Stimulated activated CD8-positive, alpha-beta memory T cell treated with anti-CD3 and anti-CD28 coated beads, Interleukin-12 subunit alpha, Interleukin-12 subunit beta, amount 100 ng/mL, for 24 hours (primary cell): ENCODE results near the gene BAIAP2L2.

ENCODE experiments used
- DNase-seq: peaks from one replicate; pipeline ENCODE4 v3.0.0-alpha.2; 2020; ENCODE audit errors: extremely low read depth

The BAIAP2L2 gene

DNA sequence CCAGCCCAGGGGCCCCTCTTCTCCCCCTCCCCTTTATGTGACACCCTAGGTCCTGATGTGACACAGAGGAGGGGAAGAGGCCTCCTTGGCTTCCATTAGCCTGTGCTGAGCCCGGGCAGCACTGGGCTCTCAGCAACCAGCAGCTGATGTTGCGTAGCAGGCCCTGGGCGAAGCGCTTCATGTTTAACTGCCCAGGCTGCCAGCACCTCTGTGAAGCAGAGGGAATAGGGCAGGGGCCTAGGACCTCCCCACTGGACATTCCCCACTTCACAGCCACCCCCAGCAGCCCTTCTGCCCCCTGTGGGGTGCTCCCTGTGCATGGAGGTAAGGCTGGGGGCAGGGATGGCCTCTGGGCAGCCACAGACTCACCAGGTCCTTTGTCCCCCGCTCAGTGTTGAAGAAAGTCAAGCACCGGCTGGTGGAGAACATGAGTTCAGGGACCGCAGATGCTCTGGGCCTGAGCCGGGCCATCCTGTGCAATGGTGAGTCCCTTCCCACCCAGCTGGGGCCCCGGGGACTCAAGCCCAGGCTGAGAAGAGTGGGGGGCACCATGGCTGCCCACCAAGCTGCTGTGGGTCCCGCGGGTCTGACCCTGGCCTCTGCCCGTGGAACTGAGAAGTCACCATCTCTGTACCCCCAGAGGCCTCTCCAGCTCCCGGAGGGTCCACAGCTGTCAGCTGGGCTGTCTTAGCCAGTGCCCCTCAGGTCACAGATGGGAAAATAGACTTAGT is 41.7 kb downstream of the BAIAP2L2 start:
- no peak for DNase-seq

DNA sequence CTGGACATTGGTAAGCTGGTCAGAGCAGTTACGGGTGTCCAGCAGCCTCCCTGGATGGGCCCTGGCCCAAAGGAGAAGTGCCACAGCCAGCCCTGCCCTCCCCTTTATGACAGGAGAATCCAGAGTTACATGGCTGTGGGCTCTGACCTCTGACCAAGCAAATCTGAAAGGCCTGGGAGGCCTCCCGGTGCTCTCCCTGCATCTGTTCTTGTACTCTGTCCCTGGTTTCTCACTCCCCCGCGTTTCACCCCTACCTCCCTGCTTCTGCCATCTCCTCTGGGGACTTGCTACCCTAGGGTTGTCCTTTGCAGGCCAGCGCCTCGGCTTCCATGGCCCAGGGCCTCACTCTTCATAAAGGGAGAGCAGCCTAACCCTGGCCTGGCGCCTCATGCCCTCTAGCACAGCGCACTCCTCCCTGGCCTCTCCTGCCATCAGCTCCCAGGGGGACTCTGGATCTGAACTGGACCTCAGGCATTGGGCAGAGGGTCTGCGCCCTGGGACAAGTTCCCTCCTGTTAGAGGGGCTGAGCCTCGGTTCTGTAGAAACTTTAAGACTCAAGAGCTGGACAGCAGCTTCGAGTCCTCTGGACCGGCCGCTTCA is 42.6 kb downstream of the BAIAP2L2 start:
- no peak for DNase-seq

DNA sequence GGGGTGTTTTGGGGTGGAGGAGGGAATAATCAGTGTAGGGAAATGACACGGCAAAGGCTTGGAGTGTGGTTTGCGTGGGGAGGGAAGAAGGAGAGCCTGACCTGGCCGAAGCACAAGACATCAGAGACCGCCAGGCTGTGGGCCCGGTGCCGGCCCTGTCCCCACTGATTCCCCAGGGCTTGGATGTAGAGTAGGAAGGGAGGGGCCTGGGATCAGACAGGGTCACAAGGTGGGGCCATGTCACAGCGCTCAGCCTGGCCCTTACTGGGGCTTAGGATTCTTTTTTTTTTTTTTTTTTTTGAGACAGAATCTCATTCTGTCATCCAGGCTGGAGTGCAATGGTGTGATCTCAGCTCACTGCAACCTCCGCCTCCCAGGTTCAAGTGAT is 43.5 kb downstream of the BAIAP2L2 start:
- DNase-seq, result no peak

DNA sequence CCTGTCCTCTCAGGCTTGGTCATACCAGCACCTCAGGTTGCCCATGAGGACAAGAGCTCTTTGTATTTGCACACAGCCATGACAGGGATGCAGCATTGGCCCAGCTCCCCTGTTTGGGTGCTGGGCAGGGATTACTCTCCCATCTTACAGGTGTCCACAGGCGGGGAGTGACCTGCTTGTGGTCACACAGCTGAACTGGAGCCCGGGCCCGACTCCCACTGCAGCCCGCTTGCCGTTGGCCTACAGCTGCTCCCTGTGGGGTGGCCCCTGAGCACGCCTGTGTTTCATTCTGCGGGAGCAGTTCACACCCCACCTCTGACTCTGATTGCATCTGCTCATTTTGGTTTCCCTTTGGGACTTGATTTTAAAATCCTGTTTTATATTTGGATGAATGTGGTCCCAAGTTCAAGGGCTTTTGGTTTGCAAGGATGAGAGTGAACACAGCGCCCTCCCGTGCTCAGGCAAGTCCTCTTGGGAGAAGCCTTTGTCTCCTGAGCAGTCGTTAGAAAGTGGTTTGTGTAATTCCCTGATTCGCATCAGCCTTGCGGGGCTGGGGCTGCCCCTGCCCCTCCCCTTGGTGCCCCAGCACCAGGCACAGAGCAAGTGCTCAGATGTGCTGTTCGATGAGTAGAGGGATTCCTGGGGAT is 44.0 kb downstream of the BAIAP2L2 start:
- DNase-seq, result no peak

DNA sequence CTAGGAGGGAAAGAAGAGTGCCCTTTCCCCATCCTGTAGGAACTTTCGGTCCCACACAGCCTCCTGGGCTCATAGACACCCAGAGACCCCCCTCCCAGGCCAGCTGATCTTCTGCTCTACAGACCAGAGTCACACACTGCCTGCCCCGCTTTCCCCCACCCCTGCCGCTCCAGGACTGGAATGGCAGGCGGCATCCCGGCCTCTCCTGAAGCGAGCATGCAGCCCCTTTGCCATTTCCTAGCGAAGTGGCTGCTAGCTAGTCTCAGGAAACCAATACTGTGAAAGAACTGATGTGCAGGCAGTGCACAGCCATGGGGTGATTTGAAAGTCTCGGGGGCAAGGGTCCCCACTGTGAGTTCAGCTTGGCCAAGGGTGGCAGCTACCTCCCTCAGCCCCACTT is 44.9 kb downstream of the BAIAP2L2 start:
- no peak for DNase-seq

DNA sequence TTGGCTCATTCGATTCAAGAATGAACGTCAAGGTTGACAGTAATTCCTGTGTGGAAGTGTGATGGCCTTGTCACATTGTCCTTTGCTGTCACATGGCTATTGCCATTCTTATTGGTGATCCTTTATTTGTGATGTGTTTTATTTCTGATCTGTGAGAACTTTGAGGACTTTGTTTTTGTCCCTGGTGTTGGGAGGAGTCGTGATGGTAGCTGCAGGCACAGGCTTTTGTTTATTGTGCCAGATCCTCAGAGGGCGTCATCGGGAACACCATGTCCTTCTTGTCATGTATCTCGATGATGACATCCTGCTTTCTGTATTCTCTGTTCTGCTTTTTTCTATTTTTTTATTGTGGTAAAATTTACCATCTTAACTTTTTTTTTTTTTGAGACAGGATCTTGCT is 47.7 kb downstream of the BAIAP2L2 start:
- DNase-seq, result no peak

DNA sequence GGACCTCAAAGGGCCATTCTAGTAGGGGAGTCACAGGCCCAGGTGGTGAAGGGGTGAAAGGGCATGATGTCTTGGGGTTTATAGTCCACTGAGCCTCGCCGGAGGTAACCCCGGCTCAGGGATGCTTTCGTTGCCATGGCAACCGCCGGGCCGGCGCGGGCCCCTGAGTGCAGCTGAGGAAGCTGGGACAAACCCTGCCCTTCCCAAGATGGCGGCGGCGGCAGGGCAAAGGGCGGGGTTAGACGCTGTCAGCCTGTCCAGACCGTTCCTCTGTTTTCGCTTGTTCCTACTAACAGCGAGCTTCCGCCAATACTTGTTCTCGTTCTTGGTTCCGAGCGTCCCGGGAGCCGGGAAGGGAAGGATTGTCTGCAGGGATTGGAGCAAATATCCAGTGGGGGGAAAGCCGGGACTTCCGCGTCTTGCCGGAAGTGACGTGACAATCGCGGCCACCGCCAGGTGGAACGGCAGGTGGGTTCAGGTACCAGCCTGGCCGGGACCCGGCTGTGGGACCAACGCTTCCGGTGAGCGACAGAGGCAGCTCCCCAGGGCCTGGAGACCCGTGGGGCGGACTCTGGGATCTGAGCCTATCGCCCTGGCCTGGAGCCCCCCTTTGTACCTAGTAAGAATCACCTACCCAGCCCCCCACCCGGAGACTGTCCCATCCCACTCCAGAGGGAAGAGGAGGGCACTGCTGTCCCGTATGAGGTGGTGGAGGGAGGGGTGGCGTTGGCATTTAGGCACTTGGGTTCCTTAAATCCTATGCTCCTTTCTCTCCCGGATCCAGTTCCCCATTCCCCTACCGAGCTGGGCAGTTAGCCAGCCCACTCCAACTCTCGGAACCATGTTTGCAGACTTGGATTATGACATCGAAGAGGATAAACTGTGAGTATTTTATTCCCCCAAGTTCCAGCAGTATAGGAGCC is 53.3 kb downstream of the BAIAP2L2 start, which contains the start of gene PICK1:
Gene PICK1 (plus strand): TSS at position 436 of the 923 bp plus-strand sequence. CDS start 406 bp downstream, at position 842.
- DNase-seq, result peak; percentile 64

DNA sequence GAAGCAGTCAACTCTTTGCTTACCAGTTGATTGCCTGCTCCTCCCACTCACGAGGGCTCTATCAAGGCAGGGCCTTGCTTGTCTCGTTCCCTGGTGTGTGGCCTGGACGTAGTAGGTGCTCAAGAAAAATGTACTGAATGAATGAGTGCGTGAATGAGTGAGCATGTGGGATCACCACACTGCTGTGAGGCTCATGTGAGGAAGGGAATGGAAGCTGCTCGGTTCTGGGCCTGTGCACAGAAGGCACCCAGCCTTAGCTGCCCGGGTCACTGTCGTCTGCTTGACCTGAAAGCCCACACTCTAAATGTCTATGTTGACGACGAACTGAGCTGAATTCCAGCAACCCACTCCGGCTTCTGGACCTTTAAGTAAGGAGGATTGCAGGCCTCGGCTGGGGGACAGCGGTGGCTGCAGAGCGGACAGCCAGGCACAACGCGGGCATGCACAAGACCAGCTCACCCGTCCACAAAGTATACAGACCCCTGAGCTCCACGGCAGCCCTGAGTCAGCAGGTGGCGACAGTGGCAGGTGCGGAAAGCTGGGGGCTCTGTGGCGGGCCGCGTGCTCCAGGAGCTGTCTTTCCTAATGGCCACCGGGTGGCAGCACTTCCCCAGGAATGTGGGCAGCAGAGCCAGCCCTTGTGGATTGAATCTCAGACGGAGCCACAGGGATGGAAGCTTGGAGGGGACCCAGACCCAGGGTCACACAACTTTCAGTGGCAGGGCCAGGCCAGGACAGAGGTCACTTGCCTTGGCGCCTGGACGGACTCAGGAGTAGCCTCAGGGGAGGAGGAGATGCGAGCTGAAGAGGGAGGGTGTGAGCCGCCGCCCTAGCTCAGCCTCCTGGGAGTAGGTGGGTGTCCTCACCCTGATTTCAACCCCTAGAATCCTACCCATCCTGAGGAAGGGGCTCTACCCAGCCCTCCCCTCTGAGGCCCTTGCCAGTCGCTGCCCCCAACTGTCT is 58.3 kb downstream of the BAIAP2L2 start:
- peak; percentile 34 for DNase-seq

DNA sequence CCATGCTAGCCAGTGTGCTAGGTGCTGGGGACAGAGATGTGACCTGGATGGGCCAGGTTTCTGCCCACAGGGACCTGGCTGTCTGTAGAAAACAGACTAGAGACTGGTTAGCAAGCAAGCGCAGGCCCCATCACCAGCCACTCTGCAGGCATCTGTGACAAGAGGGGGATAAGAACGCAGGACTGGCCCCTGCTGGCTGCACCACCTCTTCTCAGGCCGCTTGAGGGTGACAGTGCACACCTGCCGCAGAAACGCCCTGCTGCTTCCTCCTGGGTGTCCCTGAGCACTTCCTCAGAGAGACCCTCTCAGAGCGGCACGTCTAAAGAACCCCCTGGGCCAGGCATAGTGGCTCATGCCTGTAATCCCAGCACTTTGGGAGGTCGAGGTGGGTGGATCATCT is 59.2 kb downstream of the BAIAP2L2 start:
- DNase-seq, result no peak

DNA sequence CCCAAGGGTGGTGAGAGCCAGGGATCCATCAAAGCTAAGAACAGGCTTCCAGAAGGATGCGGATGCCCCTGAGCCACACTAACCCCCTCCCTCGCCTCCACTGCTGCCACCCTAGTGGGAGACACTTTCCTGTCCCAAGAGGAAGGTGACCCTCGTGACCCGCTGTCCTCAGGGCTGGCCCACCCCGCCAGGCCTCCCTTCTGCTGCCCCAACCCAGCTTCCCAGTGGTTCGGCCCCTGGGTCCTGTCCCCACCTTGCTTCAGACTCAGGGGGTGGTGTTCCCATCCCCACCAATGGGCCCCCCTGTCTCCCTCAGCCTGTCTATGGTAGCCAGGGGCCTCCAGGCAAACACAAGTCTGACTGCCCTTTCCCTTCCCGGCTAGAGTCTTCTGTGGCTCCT is 59.8 kb downstream of the BAIAP2L2 start:
- DNase-seq, result no peak

DNA sequence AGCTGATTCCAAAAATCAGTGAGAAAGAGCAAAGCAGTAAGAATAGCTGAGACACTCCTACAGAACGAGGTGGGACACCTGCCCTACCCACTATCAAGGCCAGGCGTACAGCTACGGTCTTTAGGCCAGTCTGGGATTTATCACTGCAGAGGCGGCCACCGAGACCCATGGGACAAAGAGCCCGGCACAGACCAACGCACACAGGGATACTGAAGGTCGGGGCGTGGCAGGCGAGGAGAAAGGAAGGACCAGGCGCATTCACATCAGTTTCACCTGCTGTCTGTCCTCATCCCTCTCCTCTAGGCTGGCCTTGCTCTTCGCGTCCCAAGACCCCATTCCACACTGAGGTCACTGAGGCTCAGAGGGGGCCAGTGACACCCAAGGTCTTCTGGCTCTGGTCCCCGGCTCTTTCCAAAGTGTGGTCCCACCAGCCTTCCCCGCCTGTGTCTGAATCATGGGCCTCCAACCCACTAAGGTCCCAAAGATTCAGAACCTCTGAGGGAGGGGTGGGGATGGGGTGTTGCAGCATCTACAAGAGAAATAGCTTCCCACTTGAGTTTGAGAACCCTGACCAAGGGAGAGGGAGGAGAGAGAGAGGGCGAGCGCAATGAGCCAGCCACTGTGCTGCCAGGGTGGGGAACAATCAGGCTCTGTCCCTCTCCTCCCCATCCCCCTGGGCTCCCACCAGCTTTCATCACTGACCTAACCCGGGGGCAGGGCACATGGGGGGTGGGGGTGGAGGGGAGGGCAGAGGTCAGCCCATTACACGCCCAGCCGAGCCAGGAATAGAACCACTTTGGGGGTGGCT is 60.5 kb downstream of the BAIAP2L2 start:
- no peak for DNase-seq

DNA sequence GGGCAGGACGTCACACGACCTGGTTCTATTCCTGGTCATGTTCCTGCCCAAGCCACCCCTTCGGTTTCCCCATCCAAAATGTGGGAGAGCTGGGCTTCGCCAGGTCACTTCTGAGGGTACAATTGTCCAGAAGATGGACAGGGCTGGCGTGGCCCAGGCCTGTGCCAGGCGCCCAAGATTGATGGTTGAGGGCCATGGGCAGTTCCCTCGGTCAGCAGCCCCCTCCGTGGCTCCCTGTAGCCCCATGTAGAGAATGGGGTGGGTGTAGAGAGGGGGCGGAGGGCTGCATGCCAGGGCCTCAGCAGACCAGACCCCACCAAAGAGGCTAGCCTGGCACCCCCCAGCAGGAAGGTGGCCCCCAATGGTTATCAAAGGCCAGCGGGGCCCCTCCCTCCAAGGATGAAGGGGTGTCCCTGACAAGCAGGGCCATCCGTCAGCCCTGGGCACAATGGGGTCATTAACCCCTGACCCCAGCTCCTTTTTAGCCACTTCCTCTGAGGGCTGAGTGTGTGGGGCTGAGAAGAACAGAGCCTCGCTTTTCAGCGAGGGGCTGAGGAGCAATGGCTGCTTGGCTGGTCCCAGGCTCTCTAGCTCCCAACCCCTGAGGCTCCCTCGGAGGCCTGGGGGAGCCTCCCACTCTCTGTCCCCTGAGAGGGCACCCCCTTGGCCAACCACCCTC is 64.3 kb downstream of the BAIAP2L2 start:
- DNase-seq, result no peak

DNA sequence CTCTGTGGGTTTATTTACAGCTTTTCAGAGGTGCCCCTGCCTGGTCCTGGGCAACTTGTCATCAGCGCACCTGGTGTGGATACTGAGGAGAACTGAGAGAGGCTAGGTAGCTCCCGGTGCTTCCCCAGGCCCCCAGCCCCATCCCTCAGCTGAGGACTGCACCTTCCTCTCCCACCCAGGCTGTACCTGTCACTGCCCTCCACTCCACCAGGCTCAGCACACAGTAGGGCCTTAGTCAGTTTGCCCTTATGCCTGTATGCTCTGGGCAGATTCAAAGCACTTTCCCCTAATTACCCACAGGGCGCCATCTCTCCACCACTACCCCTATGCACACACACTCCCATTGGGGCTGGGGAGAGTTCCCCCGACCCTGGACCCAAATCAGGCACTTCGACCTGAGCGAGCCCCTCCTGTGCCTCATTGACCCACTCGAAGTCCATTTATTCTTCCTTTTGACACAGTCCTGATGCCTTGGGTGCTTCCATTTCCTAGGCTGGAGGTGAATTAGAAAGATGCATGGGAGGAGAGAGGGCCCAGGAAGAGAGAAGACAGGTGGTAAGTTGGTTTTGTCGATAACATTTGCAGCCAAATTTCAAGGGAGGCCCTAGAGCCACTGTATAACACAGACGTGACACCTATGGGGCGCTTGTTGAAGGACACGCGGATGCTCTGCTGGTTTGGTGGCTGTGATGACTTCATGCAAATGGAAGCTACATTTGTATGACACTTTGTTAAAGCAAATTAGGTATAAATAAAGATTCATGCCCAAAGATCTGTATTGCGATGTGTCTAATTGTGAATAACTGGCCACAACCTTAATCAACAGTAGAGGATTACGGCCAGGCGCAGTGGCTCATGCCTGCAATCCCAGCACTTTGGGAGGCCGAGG is 67.1 kb downstream of the BAIAP2L2 start:
- DNase-seq, result no peak

DNA sequence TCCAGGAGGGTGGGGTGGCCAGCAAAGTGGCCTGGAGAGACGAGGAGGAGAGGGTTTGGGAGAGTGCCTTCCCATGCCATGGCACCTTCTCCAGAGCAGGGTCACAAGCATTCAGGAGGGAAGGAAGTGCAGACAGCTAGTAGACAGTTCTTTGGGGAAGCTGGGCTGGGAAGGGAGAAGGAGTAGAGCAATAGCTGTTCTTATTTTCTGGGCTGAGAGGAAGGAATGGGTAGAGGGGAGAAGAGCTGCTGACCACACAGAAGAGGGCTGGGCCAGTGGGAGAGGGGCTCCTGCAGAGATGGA is 68.0 kb downstream of the BAIAP2L2 start:
- DNase-seq, result no peak

DNA sequence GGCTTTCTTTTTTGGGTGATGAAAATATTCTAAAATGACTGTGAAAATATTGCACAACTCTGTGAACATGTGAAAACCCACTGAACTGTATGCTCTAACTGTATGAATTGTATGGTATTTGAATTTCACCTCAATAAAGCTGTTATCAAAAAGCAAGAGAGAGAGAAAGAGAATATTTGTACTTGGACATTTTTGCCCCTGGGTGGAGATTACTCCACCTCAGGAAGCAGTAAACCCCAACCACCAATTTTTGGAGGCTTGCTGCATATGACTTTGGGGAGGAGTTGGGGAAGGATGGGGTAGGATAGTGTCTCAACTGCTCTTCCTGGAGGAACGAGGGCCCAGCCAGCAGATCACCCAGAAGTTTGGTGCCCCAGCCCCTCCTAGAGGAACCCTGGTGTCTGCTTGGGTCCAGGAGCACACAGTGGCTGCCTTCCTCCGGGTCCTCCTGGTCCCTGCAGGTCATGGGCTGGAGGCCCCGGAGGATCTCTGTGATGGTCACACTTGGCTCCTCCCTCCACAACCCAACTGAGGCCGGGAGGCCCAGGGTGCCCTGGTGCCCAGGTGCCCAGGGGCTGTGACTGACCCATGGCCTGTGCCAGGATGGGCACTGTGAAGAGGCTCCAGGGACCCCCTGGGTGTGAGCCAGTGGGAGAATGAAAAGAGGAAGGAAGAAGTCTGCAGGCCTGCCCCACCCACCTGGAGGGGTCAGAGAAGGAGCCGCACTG is 68.6 kb downstream of the BAIAP2L2 start:
- DNase-seq, result no peak

DNA sequence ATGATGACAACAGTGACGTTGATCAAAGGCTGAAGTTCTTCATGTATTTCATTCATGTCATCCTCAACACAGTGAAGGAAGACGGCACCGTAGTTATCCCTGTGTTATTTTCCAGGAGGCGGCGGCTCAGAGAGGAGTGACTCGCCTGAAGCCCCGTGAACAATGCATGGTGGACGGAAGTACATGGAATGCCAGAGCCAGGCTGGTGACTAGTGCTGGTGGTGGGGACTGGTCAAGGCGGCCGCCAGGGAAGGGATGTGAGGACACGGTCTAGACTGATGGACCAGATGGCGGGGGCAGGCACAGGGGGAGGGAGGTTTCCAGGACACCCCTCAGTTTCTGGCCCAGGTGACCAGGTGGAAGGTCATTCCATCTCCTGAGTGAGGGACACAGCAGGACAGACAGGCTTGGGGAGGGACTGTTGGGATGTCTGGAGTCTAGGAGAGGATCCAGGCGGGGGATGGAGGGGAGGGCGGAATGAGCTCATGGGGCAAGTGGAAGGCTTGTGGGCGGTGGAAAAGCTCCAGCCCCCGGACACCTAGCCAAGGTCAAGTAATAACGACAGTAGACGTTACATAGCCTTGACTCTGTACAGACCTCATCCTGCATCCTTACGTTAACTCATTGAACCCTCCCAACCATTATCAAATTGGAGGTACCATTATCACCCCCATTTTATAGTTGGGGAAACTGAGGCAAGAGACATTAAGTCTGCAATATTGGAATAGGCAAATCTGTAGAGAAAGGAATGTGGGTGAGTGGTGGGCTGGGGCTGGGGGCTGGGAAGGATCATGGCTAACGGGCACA is 69.3 kb downstream of the BAIAP2L2 start:
- no peak for DNase-seq
